Neural cell (in vitro differentiated cells): Measurements from ENCODE around the gene CAMKV. TPM values are rescaled to one million over a fixed set of nuclear protein-coding genes. Genes with fewer than 3 reads are reported as not detected.

Experiments
- H2AFZ ChIP-seq: fragments of 200-600, 300-800 bp; sonication (generic), shearing (Covaris generic); 2 replicates; pipeline ENCODE4 v1.6.0; 2014; ENCODE audit warnings: low read depth, mild to moderate bottlenecking, antibody characterized with exemption, low read length, moderate library complexity
- H3F3A ChIP-seq: fragments of 200-600 bp; shearing (Covaris generic); 2 replicates; pipeline ENCODE4 v1.6.1; 2016; ENCODE audit warnings: mild to moderate bottlenecking, moderate library complexity, mixed read lengths, antibody characterized with exemption, low read length; ENCODE audit not compliant: insufficient read depth, poor library complexity, severe bottlenecking
- H3K27ac ChIP-seq: fragments of 200-600, 300-800 bp; sonication (generic), shearing (Covaris generic); 2 replicates; pipeline ENCODE4 v1.5.1; 2014; ENCODE audit warnings: mild to moderate bottlenecking, low read length, moderate library complexity
- H3K27me3 ChIP-seq: fragments of 300-800, 200-600 bp; sonication (generic), shearing (Covaris generic); 2 replicates; pipeline ENCODE4 v1.6.0; 2014; ENCODE audit warnings: mild to moderate bottlenecking, low read depth, low read length, moderate library complexity; ENCODE audit not compliant: insufficient read depth
- H3K36me3 ChIP-seq: fragments of 300-800, 200-600 bp; sonication (generic), shearing (Covaris generic); 2 replicates; pipeline ENCODE4 v1.5.1; 2014; ENCODE audit warnings: mild to moderate bottlenecking, antibody characterized with exemption, low read length, moderate library complexity; ENCODE audit not compliant: insufficient read depth
- H3K4me2 ChIP-seq: fragments of 300-800, 200-600 bp; sonication (generic), shearing (Covaris generic); 2 replicates; pipeline ENCODE4 v1.6.0; 2014; ENCODE audit warnings: mild to moderate bottlenecking, low read length
- H3K4me3 ChIP-seq: fragments of 300-800, 200-600 bp; sonication (generic), shearing (Covaris generic); 2 replicates; pipeline ENCODE4 v1.5.1; 2014; ENCODE audit warnings: mild to moderate bottlenecking, low read length, moderate library complexity
- H3K79me2 ChIP-seq: fragments of 200-600 bp; shearing (Covaris generic); replicated peaks from 2 replicates; pipeline ENCODE4 v1.6.0; 2014; ENCODE audit warnings: mild to moderate bottlenecking, low read length, moderate library complexity; ENCODE audit not compliant: insufficient read depth
- H3K9ac ChIP-seq: fragments of 300-800, 200-600 bp; sonication (generic), shearing (Covaris generic); 2 replicates; pipeline ENCODE4 v1.6.1; 2016; ENCODE audit warnings: mild to moderate bottlenecking, low read length, mixed read lengths
- H3K9me2 ChIP-seq: fragments of 200-600 bp; shearing (Covaris generic); 2 replicates; pipeline ENCODE4 v1.6.1; 2016; ENCODE audit warnings: mild to moderate bottlenecking, low read length, mixed read lengths; ENCODE audit not compliant: insufficient read depth
- H3K9me3 ChIP-seq: fragments of 200-600, 300-800 bp; sonication (generic), shearing (Covaris generic); 2 replicates; pipeline ENCODE4 v1.6.1; 2016; ENCODE audit warnings: mild to moderate bottlenecking, mixed run types, low read length, moderate library complexity, mixed read lengths
- H4K20me1 ChIP-seq: fragments of 200-600 bp; shearing (Covaris generic); 2 replicates; pipeline ENCODE4 v1.6.1; 2016; ENCODE audit warnings: mild to moderate bottlenecking, mixed run types; ENCODE audit not compliant: insufficient read depth
- CTCF ChIP-seq: fragments of 450-650 bp; IDR thresholded peaks from 2 replicates; pipeline ENCODE4 v1.5.1; 2014; ENCODE audit warnings: antibody characterized with exemption, mild to moderate bottlenecking, moderate library complexity; ENCODE audit not compliant: poor library complexity, severe bottlenecking
- EP300 ChIP-seq: fragments of 450-650 bp; conservative IDR thresholded peaks from 2 replicates; pipeline ENCODE4 v1.6.1; 2014; ENCODE audit warnings: antibody characterized with exemption, mild to moderate bottlenecking, moderate library complexity; ENCODE audit not compliant: poor library complexity, severe bottlenecking
- EZH2 ChIP-seq: fragments of 200-600, 300-800 bp; shearing (Covaris generic), sonication (generic); IDR thresholded peaks from 2 replicates; pipeline ENCODE4 v1.6.1; 2014; ENCODE audit warnings: antibody characterized with exemption, low read length, borderline replicate concordance, mild to moderate bottlenecking; ENCODE audit not compliant: insufficient read depth, poor library complexity, severe bottlenecking
- MXI1 ChIP-seq: fragments of 450-650 bp; conservative IDR thresholded peaks from 2 replicates; pipeline ENCODE4 v1.6.1; 2014; ENCODE audit warnings: antibody characterized with exemption, mild to moderate bottlenecking; ENCODE audit not compliant: poor library complexity, severe bottlenecking
- POLR2AphosphoS5 ChIP-seq: IDR thresholded peaks from 2 replicates; pipeline ENCODE4 v1.6.1; 2012
- RAD21 ChIP-seq: fragments of 450-650 bp; conservative IDR thresholded peaks from 2 replicates; pipeline ENCODE4 v1.6.1; 2014; ENCODE audit warnings: antibody characterized with exemption, mild to moderate bottlenecking, moderate library complexity
- SMC3 ChIP-seq: fragments of 450-650 bp; conservative IDR thresholded peaks from 2 replicates; pipeline ENCODE4 v1.6.1; 2014; ENCODE audit warnings: antibody characterized with exemption, mild to moderate bottlenecking, moderate library complexity; ENCODE audit not compliant: poor library complexity
- TAF1 ChIP-seq: IDR thresholded peaks from 2 replicates; pipeline ENCODE4 v1.6.1; 2012; ENCODE audit warnings: low read depth
- polyA plus RNA-seq: library from polyadenylated mRNA; depleted of rRNA; stranded (reverse); fragments of >200 nt; gene quantifications from 2 replicates; pipeline ENCODE4 v1.2.3, GENCODE V29; 2014
- TF ChIP-seq, protein P1 (sequence below): IDR thresholded peaks from 2 replicates; pipeline ENCODE4 v1.6.1; 2012; ENCODE audit warnings: borderline replicate concordance

CAMKV gene
- polyA plus RNA-seq, 1 donor from 2014 or later: 293 TPM

DNA sequence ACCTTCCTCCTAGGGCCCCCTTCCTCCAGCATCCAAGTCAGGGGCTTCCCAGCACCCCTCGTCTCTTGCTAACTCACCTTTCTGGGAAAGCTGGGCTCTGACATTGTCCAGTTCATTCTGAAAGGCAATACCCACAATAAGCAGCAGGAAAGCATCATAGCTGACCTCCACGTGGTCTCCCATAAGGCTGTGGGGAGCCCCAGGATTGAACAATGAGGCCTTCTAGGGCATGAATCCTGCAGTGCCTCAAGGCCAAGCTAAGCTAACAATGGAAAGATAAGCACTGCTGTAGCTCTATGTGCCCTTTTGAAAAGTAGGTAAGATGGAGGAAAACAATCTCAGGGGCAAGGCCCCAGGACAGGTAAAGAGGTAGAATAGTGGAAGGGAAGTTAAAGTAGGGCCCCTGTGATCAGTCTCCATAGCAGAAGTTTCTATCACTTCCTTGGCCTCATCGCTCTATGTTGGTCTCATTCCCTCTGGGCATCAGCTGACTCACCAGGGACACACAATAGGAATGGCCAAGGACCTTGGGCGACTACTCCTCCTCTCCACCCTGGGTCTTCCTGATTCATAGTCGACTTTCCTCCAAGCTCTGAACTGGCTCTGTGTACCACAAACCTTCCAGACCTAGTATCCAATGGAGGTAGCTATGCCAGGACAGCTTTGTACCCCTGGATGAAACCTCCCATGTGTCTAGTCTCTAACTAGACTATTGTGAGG lies 25.1 kb downstream of the CAMKV start:
- Histone ChIP-seq H3K79me2 (no peaks in the 10 kb centered on the region), H3K27me3 (no peaks in the 10 kb centered on the region), H3F3A (no peaks in the 10 kb centered on the region), H3K9me3 (no peaks in the 10 kb centered on the region), H2AFZ (no peak overlapping the region), H3K4me3 (no peak overlapping the region), H3K9me2 (no peaks in the 10 kb centered on the region), H3K4me2 (no peak overlapping the region), H3K9ac (no peak overlapping the region), H3K27ac (no peak overlapping the region), H4K20me1 (no peaks in the 10 kb centered on the region), H3K36me3 (no peaks in the 10 kb centered on the region)
- TF ChIP-seq EZH2 (no peak), EP300 (no peak), RAD21 (no peak), SMC3 (no peak), MXI1 (no peak), TAF1 (no peak), POLR2AphosphoS5 (no peak), CTCF (no peak)
- TF ChIP-seq, protein P1, sequence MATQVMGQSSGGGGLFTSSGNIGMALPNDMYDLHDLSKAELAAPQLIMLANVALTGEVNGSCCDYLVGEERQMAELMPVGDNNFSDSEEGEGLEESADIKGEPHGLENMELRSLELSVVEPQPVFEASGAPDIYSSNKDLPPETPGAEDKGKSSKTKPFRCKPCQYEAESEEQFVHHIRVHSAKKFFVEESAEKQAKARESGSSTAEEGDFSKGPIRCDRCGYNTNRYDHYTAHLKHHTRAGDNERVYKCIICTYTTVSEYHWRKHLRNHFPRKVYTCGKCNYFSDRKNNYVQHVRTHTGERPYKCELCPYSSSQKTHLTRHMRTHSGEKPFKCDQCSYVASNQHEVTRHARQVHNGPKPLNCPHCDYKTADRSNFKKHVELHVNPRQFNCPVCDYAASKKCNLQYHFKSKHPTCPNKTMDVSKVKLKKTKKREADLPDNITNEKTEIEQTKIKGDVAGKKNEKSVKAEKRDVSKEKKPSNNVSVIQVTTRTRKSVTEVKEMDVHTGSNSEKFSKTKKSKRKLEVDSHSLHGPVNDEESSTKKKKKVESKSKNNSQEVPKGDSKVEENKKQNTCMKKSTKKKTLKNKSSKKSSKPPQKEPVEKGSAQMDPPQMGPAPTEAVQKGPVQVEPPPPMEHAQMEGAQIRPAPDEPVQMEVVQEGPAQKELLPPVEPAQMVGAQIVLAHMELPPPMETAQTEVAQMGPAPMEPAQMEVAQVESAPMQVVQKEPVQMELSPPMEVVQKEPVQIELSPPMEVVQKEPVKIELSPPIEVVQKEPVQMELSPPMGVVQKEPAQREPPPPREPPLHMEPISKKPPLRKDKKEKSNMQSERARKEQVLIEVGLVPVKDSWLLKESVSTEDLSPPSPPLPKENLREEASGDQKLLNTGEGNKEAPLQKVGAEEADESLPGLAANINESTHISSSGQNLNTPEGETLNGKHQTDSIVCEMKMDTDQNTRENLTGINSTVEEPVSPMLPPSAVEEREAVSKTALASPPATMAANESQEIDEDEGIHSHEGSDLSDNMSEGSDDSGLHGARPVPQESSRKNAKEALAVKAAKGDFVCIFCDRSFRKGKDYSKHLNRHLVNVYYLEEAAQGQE: no peak

- no peaks in the 10 kb centered on the region for H3K9me2 ChIP-seq
- H3K79me2 ChIP-seq: no peaks in the 10 kb centered on the region
- no peaks in the 10 kb centered on the region for H3F3A ChIP-seq
- TF ChIP-seq EP300 (no peak), MXI1 (no peak), EZH2 (no peak), RAD21 (no peak), SMC3 (no peak), POLR2AphosphoS5 (no peak), TAF1 (no peak), CTCF (no peak)
- TF ChIP-seq, protein P1: no peak
- H3K9me3 ChIP-seq: no peaks in the 10 kb centered on the region
- no peak overlapping the region for H3K27ac ChIP-seq
- H3K9ac ChIP-seq: no peak overlapping the region
- H3K36me3 ChIP-seq: no peaks in the 10 kb centered on the region
- H3K27me3 ChIP-seq: no peaks in the 10 kb centered on the region
- H2AFZ ChIP-seq: no peak overlapping the region
- H3K4me2 ChIP-seq: no peak overlapping the region
- H3K4me3 ChIP-seq: no peak overlapping the region
- no peaks in the 10 kb centered on the region for H4K20me1 ChIP-seq
Measured at GRCh38 chr3:49842843-49843517, 26.7 kb downstream of the CAMKV start.
